ENCODE measurements around the gene DAB2IP. TPM values are rescaled to one million over a fixed set of nuclear protein-coding genes. Genes with fewer than 3 reads are reported as not detected.
"Not testable (repeated sequence)": the region's sequence is repeated elsewhere in the genome, so short reads cannot be mapped to it uniquely, and the experiment has no call there.

Gene DAB2IP
- total RNA-seq, 1 donor from 2014 or later, result 54.8 TPM

- DNase-seq (no peak), ATAC-seq (no peak)
- intact Hi-C loops (cut with micrococcal nuclease), result loop anchor here (10.0 kb wide), 1 partner anchor 45 kb away; no protein-coding TSS in a partner anchor
Observed at GRCh38 chr9:121639619-121640018, 11.8 kb upstream of the DAB2IP start.

- intact Hi-C loops (cut with micrococcal nuclease), result no loop called here
- ATAC-seq (peak; percentile 67), DNase-seq (peak; percentile 79)
Observed at GRCh38 chr9:121640076-121640475, 11.4 kb upstream of the DAB2IP start.

GRCh38 chr9:121640491-121641223 lies 10.8 kb upstream of the DAB2IP start:
- ATAC-seq (peak; percentile 14), DNase-seq (peak; percentile 35)
- intact Hi-C loops (cut with micrococcal nuclease), result no loop called here

- no peak for DNase-seq
- ATAC-seq, result no peak
- intact Hi-C loops (cut with micrococcal nuclease), result no loop called here
Observed at GRCh38 chr9:121641224-121641611, 10.2 kb upstream of the DAB2IP start.

- intact Hi-C loops (cut with micrococcal nuclease), result no loop called here
- DNase-seq, result no peak
- no peak for ATAC-seq
Observed at GRCh38 chr9:121642758-121643157, 8.7 kb upstream of the DAB2IP start.

GRCh38 chr9:121643473-121643872 lies 8.0 kb upstream of the DAB2IP start:
- intact Hi-C loops (cut with micrococcal nuclease), result no loop called here
- DNase-seq, result no peak
- no peak for ATAC-seq

- ATAC-seq; intact Hi-C loops (cut with micrococcal nuclease); DNase-seq: not testable (repeated sequence)
Observed at GRCh38 chr9:121644040-121644439, 7.4 kb upstream of the DAB2IP start.

- DNase-seq (peak; percentile 49), ATAC-seq (peak; percentile 36)
- intact Hi-C loops (cut with micrococcal nuclease), result no loop called here
Observed at GRCh38 chr9:121645003-121645402, 6.4 kb upstream of the DAB2IP start.

GRCh38 chr9:121645853-121646807 lies 5.3 kb upstream of the DAB2IP start:
- no peak for DNase-seq
- peak; percentile 13 for ATAC-seq
- intact Hi-C loops (cut with micrococcal nuclease), result no loop called here

- DNase-seq (no peak), ATAC-seq (no peak)
- intact Hi-C loops (cut with micrococcal nuclease), result no loop called here
Observed at GRCh38 chr9:121646992-121647391, 4.4 kb upstream of the DAB2IP start.

- DNase-seq (no peak), ATAC-seq (no peak)
- intact Hi-C loops (cut with micrococcal nuclease), result no loop called here
Observed at GRCh38 chr9:121648172-121648571, 3.3 kb upstream of the DAB2IP start.

- no peak for DNase-seq
- intact Hi-C loops (cut with micrococcal nuclease), result no loop called here
- ATAC-seq, result no peak
Observed at GRCh38 chr9:121648799-121649198, 2.6 kb upstream of the DAB2IP start.

- no peak for DNase-seq
- intact Hi-C loops (cut with micrococcal nuclease), result no loop called here
- ATAC-seq, result no peak
Observed at GRCh38 chr9:121649476-121650216, 1.8 kb upstream of the DAB2IP start.

GRCh38 chr9:121650217-121651007 lies 1.0 kb upstream of the DAB2IP start:
- ATAC-seq (peak; percentile 47), DNase-seq (peak; percentile 67)
- intact Hi-C loops (cut with micrococcal nuclease), result no loop called here

- ATAC-seq (no peak), DNase-seq (no peak)
- intact Hi-C loops (cut with micrococcal nuclease), result no loop called here
Observed at GRCh38 chr9:121651008-121651294, 483 bp upstream of the DAB2IP start.

- peak; percentile 6 for ATAC-seq
- peak; percentile 78 for DNase-seq
- intact Hi-C loops (cut with micrococcal nuclease), result no loop called here
Observed at GRCh38 chr9:121652021-121652837, 795 bp downstream of the DAB2IP start.

GRCh38 chr9:121652838-121653231 lies 1.4 kb downstream of the DAB2IP start:
- peak; percentile 1 for ATAC-seq

GRCh38 chr9:121654499-121655140 lies 3.2 kb downstream of the DAB2IP start:
- DNase-seq (no peak), ATAC-seq (no peak)
- intact Hi-C loops (cut with micrococcal nuclease), result no loop called here

More at GRCh38 chr9:121652838-121653231, 1.4 kb downstream of the DAB2IP start:
- intact Hi-C loops (cut with micrococcal nuclease), result no loop called here
- no peak for DNase-seq
